ENCODE results near the gene HNMT.

DNA sequence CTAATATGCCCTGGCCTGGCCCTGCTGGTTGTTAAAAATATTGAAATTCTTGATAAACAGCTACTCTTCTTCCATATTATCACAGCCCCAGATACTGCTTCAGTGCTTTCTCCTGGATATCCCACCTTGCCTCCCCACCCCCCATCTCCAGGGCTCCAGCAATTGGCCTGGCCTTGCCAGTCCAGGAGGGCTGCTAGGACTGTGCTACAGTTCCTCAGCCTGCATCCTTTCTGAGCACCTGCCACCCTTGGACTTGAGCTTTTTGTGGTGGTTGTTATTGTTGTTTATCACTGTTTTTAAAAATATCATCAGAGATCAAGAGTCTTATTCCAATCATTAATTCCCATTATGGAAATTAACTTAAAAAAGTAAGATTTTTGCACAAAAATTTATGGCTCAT lies 13.5 kb downstream of the HNMT start:
- no peak for TF ChIP-seq ZFP69B (tag by site-specific recombination; IDR thresholded peaks at IDR 0.05)
- no peak for TF ChIP-seq ZNF223 (tag by site-specific recombination; IDR thresholded peaks at IDR 0.05)
- TF ChIP-seq CTCF (tag by site-specific recombination; IDR thresholded peaks at IDR 0.05) = no peak
- no peak for TF ChIP-seq ZFP3 (tag by site-specific recombination; IDR thresholded peaks at IDR 0.05; ENCODE audit: low read depth)
- TF ChIP-seq GLI2 (tag by site-specific recombination; IDR thresholded peaks at IDR 0.05; ENCODE audit: borderline replicate concordance, low read depth) = no peak
- TF ChIP-seq ZBTB21 (tag by site-specific recombination; IDR thresholded peaks at IDR 0.05) = no peak
- no peak for TF ChIP-seq ZBTB1 (tag by site-specific recombination; IDR thresholded peaks at IDR 0.05)
- TF ChIP-seq REST (tag by site-specific recombination; IDR thresholded peaks at IDR 0.05) = no peak
- no peak for TF ChIP-seq ZNF777 (tag by site-specific recombination; IDR thresholded peaks at IDR 0.05; ENCODE audit: borderline replicate concordance)
- no peak for TF ChIP-seq KLF9 (tag by site-specific recombination; IDR thresholded peaks at IDR 0.05; ENCODE audit: low read depth)
- no peak for TF ChIP-seq TRIM28 (IDR thresholded peaks at IDR 0.05; ENCODE audit: borderline replicate concordance, low read length)
- TF ChIP-seq KLF1 (tag by site-specific recombination; IDR thresholded peaks at IDR 0.05) = no peak
- TF ChIP-seq ZNF132 (tag by site-specific recombination; IDR thresholded peaks at IDR 0.05; ENCODE audit: borderline replicate concordance) = no peak
